ENCODE measurements around the gene AQP5. TPM values are rescaled to one million over a fixed set of nuclear protein-coding genes. Genes with fewer than 3 reads are reported as not detected.

AQP5 gene
- total RNA-seq: not detected

GRCh38 chr12:49961111-49961922, at the start of gene AQP5:
Gene AQP5 (plus strand): TSS chr12:49961872. CDS start chr12:49962018, 146 bp downstream.
- TF ChIP-seq CTCF (IDR thresholded peaks at IDR 0.05): no peak
- ATAC-seq (ENCODE audit: low FRiP score) (peak; percentile 34), DNase-seq (ENCODE audit: low spot score) (no peak)

- no peak for DNase-seq (ENCODE audit: low spot score)
- no peak for TF ChIP-seq CTCF (IDR thresholded peaks at IDR 0.05)
- no peak for ATAC-seq (ENCODE audit: low FRiP score)
Observed at GRCh38 chr12:49912345-49913255, 49.1 kb upstream of the AQP5 start.

GRCh38 chr12:49916129-49916919, 45.3 kb upstream of the AQP5 start:
- ATAC-seq (ENCODE audit: low FRiP score) (no peak), DNase-seq (ENCODE audit: low spot score) (no peak)
- TF ChIP-seq CTCF (IDR thresholded peaks at IDR 0.05): no peak

- DNase-seq (ENCODE audit: low spot score) (no peak), ATAC-seq (ENCODE audit: low FRiP score) (no peak)
- no peak for TF ChIP-seq CTCF (IDR thresholded peaks at IDR 0.05)
Observed at GRCh38 chr12:49917166-49917787, 44.4 kb upstream of the AQP5 start.

- ATAC-seq (ENCODE audit: low FRiP score) (no peak), DNase-seq (ENCODE audit: low spot score) (no peak)
- no peak for TF ChIP-seq CTCF (IDR thresholded peaks at IDR 0.05)
Observed at GRCh38 chr12:49917788-49918173, 43.9 kb upstream of the AQP5 start.

- TF ChIP-seq CTCF (IDR thresholded peaks at IDR 0.05): no peak
- DNase-seq (ENCODE audit: low spot score) (no peak), ATAC-seq (ENCODE audit: low FRiP score) (peak; percentile 52)
Observed at GRCh38 chr12:49920241-49920914, 41.3 kb upstream of the AQP5 start.
